Mesothelial cell of epicardium (in vitro differentiated cells): ENCODE measurements around the gene FA2H. TPM values are rescaled to one million over a fixed set of nuclear protein-coding genes. Genes with fewer than 3 reads are reported as not detected.

Experiments used
- DNase-seq, 2 experiments: peaks; one replicate each; pipeline ENCODE4 v3.0.0; 2021; ENCODE audit warnings: low spot score in 2 of 2; ENCODE audit not compliant: unreplicated experiment in 2 of 2
- H3K27ac Mint-ChIP-seq: 2 replicates; pipeline ENCODE4 v1.8.0; 2021; ENCODE audit warnings: mixed read lengths
- H3K27me3 Mint-ChIP-seq: 2 replicates; pipeline ENCODE4 v1.8.0; 2021; ENCODE audit warnings: low read depth, mixed read lengths
- H3K36me3 Mint-ChIP-seq: 2 replicates; pipeline ENCODE4 v1.8.0; 2021; ENCODE audit warnings: mixed read lengths
- H3K4me1 Mint-ChIP-seq: 2 replicates; pipeline ENCODE4 v1.8.0; 2021; ENCODE audit warnings: mixed read lengths
- H3K4me3 Mint-ChIP-seq: 2 replicates; pipeline ENCODE4 v1.8.0; 2021; ENCODE audit warnings: mild to moderate bottlenecking, moderate library complexity, mixed read lengths
- H3K9me3 Mint-ChIP-seq: 2 replicates; pipeline ENCODE4 v1.8.0; 2021; ENCODE audit warnings: mixed read lengths
- CTCF ChIP-seq: fragments of 200-600 bp; sonication (generic); IDR thresholded peaks from one replicate; pipeline ENCODE4 v1.5.0; 2021; ENCODE audit warnings: antibody characterized with exemption; ENCODE audit not compliant: unreplicated experiment
- total RNA-seq: library from RNA; stranded (reverse); gene quantifications from 3 replicates; pipeline ENCODE4 v1.2.1, GENCODE V29; 2021

Gene FA2H
- total RNA-seq, 1 donor from 2014 or later: not detected

DNA sequence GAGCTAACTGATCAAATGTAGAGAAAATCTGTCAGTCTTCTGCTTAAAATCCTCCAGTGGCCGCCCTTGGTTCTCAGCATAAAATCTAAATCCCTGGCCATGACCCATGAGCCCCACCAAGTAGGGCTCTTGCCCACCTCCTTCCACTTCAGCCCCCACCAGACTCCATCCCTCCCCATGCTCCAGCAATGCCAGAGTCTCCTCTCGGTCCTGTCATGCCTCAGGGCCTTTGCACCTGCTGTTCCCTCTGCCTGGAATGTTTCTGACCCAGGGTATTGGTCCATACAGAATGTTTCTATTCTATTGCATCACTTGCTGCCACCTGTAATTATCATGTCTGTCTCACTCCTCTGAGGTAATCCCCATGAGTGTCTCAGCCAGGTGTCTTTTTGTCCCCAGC is 22.4 kb downstream of the FA2H start:
- Mint-ChIP-seq H3K4me1 (no peaks in the 10 kb centered on the region), H3K27ac (no peak overlapping the region), H3K4me3 (no peak overlapping the region), H3K36me3 (no peaks in the 10 kb centered on the region), H3K27me3 (peaks cover 28% of the 10 kb centered on the region), H3K9me3 (no peaks in the 10 kb centered on the region)
- no peak for TF ChIP-seq CTCF
- no peak for DNase-seq

GRCh38 chr16:74751658-74752057 is 23.0 kb downstream of the FA2H start:
- H3K27ac Mint-ChIP-seq: no peak overlapping the region
- H3K9me3 Mint-ChIP-seq: no peaks in the 10 kb centered on the region
- TF ChIP-seq CTCF: no peak
- H3K4me3 Mint-ChIP-seq: no peak overlapping the region
- no peak for DNase-seq
- peaks cover 26% of the 10 kb centered on the region for H3K27me3 Mint-ChIP-seq
- no peaks in the 10 kb centered on the region for H3K36me3 Mint-ChIP-seq
- H3K4me1 Mint-ChIP-seq: no peaks in the 10 kb centered on the region

DNA sequence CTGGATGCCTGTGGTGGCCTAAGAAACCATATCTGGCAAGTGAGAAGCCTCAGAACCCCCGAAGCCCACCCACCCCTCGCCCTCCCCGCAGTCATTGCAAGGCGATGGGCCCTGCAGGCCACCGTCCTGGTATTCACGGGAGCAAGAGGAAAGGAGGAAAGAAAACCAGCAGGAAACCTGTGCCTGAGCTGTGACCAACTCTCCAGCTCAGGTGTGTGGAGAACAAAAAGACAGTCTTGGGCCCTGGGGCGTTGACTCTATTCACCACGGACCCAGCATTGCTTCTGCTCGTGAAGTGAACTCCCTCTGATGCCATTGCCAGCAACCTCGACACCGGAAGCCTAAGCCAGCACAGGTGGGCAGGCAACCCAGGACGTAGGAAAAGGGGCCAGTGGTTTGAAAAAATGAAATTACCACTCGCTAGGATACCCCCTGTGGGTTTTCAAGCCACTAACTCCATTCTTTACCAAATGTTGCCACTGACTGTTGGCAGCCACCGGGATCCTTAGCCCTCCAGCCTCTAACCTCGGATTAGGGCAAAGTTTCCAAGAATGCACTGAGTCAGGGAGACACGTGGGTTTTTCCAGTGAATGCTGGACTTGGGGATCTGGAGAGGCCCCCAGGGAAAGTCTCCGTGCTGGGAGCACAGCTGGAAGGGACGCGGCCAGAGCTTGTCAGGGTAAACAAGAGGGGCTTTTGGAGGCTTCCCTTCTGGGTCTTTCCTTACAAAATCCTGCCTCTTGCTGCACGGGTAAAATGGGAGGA is 25.1 kb downstream of the FA2H start:
- no peak for DNase-seq
- no peak overlapping the region for H3K4me3 Mint-ChIP-seq
- peaks cover 9% of the 10 kb centered on the region for H3K27me3 Mint-ChIP-seq

DNA sequence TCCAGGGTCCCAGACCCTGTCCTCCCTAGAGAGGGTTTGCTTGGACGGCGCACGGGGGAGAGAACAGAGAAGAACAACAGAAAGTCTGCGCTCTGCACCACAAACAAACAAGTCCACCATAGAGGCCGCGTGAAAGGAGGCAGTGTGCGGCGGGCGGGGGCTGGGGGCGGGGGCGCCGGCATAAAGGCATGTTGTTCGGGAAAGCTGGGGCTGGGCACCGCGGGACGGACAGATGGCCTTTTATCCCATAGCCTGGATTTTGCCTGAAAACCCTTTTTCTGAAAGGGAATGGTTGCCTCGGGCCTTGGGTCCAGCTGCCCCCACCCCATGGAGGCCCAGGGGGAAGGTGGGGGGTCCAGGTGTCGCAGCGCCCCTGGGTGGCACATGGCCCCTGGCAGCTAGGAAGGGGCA is 26.0 kb downstream of the FA2H start:
- no peak overlapping the region for H3K27ac Mint-ChIP-seq
- no peak for TF ChIP-seq CTCF
- H3K36me3 Mint-ChIP-seq: no peaks in the 10 kb centered on the region
- no peaks in the 10 kb centered on the region for H3K9me3 Mint-ChIP-seq
- H3K4me1 Mint-ChIP-seq: peaks cover 4% of the 10 kb centered on the region
- peaks cover 8% of the 10 kb centered on the region for H3K27me3 Mint-ChIP-seq
- H3K4me3 Mint-ChIP-seq: no peak overlapping the region
- DNase-seq: no peak

More for the DNA sequence above, 25.1 kb downstream of the FA2H start:
- no peaks in the 10 kb centered on the region for H3K36me3 Mint-ChIP-seq
- TF ChIP-seq CTCF: no peak
- H3K9me3 Mint-ChIP-seq: no peaks in the 10 kb centered on the region
- no peak overlapping the region for H3K27ac Mint-ChIP-seq
- H3K4me1 Mint-ChIP-seq: no peaks in the 10 kb centered on the region

DNA sequence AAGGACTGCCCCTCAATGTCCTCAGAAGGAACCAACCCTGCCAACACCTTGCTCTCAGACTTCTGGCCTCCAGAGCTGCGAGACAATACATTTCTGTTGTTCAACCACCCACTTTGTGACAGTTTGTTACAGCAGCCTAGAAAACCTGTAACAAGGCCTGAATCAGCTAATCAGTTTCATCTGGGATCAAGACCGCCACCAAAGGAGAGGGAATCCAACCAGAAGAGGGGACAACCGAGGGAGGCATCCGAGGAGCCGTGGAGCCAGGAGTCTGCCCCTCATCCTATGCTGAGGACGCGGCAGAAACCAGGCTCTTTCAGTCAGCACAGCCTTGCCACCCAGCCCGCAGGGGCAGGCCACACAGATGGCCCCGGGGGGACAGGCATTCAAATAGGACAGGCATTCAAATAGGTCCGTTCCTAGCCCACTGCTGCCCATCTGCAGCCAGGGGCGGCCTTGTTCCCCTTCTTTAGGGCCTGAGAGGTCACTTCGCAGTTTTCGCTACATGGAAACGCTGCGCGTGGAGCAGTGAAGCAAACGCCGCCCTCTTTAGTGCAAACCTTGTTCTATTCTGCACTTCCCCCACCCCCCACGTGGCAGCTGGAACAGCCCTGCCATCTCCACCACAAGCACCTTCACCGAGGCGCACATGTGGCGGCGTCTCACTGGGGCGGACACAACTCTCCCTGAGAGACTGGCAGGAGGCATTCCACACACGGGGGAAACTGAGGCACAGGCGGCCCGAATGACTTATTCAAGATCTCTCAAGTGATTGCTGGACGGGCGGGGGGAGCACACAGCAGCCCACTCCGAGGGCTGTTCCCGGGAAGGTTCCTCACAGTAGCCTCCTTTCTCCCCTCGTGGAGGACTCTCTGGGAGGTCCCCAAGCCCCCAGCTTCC is 26.7 kb downstream of the FA2H start:
- Mint-ChIP-seq H3K27me3 (peaks cover 5% of the 10 kb centered on the region), H3K4me1 (peaks cover 5% of the 10 kb centered on the region), H3K4me3 (no peak overlapping the region), H3K9me3 (no peaks in the 10 kb centered on the region), H3K27ac (no peak overlapping the region), H3K36me3 (no peaks in the 10 kb centered on the region)
- no peak for TF ChIP-seq CTCF
- DNase-seq: no peak
